G401 (cell line): ENCODE data around the gene CPA5. TPM values are rescaled to one million over a fixed set of nuclear protein-coding genes. Genes with fewer than 3 reads are reported as not detected.

ENCODE experiments used
- DNase-seq: peaks from one replicate; pipeline ENCODE4 v3.0.0-alpha.2; 2015; ENCODE audit warnings: low spot score
- in situ Hi-C: cut with HindIII; loops from 2 replicates; pipeline ENCODE4 v1.10.0; 2016; ENCODE audit warnings: low sequenced_read_pairs, mixed read lengths
- total RNA-seq: library from RNA; depleted of rRNA; stranded (reverse); fragments of >200 nt; shearing (Covaris generic); gene quantifications from 2 replicates; pipeline ENCODE4 v1.2.3, GENCODE V29; 2014

CPA5 gene
- total RNA-seq, 1 experiment from 2014 or later: not detected

DNA sequence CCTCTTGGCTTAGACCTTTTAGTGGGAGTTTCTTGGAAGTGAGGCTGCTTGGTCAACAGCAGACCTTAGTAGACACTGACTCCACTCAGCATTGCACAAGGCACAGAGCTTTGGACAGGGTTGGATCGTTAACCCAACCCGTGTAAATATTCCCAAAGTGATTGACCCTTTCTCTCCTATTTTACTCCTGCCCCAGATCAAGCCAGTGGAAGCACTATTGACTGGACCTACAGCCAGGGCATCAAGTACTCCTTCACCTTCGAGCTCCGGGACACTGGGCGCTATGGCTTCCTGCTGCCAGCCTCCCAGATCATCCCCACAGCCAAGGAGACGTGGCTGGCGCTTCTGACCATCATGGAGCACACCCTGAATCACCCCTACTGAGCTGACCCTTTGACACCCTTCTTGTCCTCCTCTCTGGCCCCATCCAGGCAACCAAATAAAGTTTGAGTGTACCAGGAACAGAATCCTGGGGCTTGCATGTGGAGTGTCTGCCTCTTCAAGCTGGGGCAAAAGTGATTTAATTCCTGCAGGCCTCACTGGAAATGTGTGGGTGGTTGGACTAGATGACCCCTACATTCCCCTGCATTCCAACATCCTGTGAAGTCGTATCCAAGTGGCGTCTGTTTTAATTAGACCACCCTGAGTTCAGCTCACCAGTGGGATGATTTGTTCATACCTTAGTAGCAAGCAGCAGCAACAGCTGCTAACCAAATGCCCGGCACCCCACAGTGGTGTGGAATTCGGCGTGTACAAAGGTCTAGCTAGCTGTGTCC is 43.2 kb downstream of the CPA5 start:
- in situ Hi-C loops: no loop called here
- no peak for DNase-seq

DNA sequence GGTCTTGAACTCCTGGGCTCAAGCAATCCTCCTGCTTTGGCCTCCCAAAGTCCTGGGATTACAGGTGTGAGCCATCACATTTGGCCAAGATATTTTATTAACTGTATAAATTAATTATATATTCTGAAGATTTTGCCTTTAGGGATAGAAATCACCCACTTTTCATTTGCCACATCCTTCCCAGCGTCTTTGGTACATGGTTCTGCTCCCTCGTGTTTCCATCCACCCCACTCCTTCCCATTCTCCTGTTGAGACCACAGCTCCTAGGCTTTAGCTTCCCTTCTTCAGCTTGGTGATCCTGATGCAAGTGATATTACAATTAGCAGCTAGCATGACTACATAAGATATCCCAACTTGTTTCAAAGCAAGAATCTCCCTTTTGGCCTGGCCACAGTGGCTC is 44.1 kb downstream of the CPA5 start:
- in situ Hi-C loops: no loop called here
- no peak for DNase-seq

DNA sequence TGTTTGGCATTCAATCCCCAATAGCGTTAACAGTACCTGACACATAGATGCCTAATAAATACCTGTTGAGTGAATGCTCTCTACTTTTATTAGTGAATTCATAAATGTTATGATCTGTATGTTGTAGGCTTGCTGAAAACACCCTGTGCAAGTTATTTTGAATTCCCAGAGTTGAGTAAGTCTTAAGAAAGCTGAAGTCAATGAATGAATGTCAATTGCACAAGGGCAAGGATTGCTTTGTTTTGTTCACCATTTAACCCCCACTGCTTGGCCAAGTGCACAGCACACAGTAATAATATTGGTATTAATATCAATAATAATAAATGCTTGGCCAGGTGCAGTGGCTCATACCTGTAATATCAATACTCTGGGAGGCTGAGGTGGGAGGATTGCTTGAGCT is 45.9 kb downstream of the CPA5 start:
- in situ Hi-C loops: no loop called here
- no peak for DNase-seq

DNA sequence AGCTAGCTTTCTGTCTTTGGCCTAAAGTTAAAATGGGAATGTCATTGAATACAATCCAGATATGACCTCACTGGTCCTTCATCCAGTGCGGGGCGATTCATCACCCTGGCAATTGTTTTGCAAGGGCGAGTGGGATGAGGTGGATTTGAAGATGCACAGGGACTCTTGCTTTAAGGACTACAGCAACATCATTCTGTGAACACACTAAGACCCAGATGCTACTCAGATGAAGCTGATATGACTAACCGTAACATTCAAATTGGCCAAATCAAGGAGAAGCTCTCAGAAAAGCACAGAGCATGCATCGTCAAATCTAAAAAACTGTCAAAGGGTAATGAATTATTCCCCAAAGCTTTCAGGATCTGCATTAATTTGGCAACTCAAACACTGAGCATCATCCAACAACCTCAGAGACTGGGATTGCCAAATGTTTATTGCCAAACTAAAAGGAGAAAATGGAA is 48.5 kb downstream of the CPA5 start:
- no peak for DNase-seq
- in situ Hi-C loops: no loop called here

DNA sequence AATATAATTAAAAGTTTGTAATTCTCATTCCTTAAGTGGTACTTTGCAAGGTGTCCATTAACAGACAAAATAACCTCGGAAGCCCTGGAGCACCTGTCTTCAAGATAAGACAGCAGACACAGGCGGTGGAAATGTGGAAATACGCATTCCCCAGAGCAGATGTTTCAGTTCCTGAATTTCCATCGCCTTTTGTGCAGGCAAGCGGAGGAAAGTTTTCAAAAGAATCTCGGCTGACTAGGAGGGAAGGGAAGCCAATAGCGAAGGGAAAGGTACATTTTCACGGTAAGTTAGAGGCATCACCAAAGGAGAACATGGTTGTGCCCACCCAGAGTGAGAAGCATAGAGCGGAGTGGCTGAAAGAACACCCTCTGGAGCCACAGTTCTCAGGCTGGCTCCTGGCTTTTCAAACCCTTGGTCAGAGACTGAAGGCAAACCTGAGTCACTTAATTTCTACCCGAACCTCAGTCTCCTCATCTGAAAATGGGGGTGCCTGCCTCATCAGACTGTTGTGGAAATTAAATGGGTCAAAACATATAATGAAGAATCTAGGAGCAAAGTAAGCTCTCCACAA is 49.3 kb downstream of the CPA5 start:
- in situ Hi-C loops: no loop called here
- no peak for DNase-seq

DNA sequence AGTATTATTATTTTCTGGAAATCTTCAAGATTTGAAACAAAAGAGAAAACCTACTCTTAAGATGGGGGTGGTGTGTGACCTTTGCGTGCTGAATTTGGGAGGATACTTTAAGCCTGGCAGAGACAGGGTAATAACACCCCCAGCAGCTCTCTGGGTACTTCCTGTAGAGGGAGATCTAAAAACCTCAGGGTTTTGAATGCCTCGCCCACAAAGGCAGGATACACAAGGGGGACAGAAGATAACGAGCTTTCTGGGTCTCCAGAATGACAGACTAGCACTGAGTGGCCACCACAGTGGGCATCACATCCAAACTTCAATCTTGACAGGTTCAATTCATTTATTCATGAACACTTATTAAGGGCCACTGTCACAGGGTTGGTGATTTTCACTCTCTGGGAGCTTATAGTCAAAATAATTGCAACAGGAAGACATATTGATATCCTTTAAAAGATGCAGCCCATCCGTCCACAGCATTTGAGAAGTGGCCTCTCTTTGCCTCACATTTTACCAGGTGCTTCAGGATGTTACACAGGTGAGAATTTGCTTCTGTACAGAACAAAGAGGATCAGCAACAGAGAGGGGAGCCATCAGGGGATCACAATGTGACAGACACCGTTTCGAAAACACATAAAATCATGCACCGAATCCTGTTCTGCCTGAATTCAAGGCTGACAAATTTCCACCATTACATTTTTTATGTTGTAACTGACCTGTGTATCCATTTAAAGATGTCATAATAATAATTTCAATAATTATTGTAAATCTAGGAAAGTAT is 50.0 kb downstream of the CPA5 start:
- no peak for DNase-seq
- in situ Hi-C loops: no loop called here

DNA sequence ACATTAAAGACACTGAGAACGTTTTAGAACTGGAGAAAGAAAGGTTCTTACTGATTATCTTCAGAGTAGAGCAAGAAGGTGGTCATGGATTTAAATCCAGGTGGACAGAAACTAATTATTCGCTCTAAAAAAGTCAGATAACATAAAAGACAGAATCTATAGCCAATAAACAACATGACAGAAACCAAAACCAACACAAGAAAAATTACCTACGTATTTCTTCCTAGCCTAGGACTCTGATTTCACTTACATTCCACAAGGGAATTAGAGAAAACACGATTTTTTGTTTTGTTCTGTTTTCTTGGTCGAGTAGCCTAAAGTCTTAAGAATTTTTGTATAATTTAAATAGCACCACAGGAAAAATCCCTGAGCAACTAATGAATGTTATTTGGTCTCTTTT is 50.8 kb downstream of the CPA5 start:
- DNase-seq: no peak
- in situ Hi-C loops: no loop called here

DNA sequence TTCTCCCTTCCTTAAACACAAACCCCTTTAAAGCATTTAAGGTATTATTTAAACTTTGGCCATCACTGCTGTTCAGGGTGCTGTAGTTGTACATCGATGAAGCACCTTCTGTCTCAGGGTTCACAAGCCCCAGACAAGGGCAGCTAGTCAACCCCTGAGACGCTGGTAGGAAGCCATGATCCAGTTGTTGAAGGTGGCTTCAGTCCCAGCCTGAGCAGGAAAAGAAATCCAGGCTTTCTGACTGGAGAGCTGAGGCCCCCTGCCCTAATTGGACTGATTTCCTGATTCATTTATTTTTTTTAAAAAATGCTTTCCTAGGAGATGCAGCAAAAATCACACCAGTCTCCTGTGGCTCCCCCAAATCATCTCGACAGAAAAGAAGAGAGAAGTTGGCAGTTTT is 51.5 kb downstream of the CPA5 start:
- no peak for DNase-seq
- in situ Hi-C loops: no loop called here

DNA sequence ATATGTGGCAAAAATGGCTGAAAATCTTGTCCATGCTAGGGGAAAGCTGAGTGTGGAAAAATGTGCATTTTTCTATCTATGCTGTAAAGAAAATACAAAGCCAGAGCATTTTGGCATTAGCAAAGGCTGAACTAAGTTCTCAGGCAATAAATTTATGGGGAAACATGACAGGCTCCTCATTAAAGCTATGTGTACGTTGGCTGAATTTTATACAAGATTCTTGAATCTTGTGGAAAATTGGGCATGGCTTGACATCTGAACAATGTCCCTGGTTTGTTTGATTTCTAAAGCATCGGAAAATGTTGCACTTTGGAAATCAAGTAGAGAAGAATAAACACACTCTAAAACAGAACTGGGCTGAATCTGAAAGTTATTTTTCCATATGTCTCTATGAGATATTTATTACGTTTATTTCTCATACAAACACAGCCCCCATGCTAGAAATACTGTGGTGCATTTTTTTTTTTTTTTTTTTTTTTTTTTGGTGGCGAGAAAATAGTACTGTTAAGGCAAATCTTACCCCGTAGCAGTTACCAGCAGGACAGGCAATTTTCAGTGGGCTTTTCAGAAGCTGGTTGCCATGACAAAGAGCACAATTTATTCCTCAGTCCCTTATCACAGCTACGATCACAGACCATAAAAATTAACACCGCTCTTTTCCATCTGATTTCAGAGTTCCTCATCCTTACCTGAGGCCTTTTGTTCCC is 52.6 kb downstream of the CPA5 start:
- in situ Hi-C loops: no loop called here
- DNase-seq: no peak

DNA sequence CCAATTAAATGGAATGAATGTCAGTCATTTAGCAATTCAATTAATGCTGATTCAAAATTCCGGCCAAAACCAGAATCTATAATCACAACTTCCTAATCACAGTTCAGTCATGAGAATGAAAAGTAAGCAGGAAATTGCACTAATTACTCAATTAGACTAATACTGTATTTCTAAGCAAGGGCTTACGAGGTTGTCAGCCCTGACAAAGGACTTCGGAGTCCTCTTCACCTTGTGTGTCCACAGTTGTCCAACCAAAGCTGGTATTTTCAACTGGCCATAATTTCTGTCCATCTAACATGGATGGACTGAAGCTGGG is 53.1 kb downstream of the CPA5 start:
- in situ Hi-C loops: no loop called here
- DNase-seq: no peak

DNA sequence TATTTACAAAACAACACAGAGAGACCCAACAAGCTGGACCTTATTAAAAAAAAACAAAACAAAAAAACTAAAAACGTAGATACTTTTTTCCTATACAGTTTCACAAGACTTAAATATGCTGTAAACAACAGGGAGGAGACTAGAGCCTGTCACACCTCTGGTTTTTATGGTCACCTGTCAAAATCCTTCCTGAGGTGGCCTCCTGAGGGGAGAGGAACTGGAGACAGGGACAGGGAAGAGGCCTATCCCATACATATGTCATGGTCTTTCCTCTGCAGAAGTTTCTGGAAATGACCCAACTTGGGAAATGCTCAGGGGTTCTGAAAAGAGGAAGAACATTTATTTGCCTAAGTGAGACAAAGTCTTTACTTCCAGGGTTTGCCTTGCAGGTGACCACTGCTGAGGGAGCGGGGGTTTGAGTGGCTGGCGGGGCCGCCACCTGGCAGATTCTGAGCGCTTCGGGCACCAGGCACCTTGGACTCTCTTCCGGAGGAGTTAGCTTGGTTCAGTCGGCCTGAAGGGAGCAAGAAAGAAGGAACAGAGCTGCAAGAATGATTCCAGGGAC is 54.0 kb downstream of the CPA5 start:
- DNase-seq: no peak
- in situ Hi-C loops: no loop called here

DNA sequence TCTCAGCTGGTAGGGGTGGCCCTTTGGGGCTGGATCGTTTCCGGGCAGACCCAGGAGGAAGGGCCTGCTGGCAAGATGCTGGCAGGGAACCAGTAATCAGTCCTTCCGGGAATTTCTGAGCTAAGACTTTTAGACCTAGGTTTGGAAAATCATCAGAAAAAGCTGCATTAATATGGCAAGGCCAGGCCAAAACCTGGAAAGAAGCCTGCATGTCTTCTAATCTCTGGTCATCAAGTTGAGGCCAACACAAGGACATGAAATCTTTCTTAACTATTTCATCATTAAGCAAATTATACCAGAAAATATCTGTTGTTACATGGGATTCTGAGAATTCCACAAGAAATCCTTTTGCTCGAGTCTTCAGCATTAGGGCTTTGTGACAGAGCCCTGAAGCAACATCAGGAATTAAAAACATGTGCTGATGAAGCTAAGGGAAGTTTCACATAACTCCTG is 55.5 kb downstream of the CPA5 start:
- DNase-seq: no peak
- in situ Hi-C loops: no loop called here

DNA sequence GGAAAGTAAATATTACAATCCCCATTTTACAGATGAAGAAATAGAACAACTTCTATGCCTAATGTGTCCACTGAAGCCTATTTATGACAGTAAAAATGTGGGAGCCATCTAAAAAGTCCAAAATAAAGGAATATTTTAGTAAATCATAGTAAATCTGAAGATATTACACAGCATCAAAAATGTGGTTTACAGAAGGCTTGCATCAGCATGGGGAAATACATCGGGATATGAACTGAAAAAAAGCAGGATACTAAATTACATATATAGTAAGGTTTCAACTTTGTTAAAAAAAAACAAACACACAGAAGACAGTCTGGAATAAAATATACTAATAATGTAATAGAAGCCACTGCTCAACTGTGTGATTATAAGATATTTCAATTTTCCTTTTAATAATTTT is 56.5 kb downstream of the CPA5 start:
- DNase-seq: no peak
- in situ Hi-C loops: no loop called here

DNA sequence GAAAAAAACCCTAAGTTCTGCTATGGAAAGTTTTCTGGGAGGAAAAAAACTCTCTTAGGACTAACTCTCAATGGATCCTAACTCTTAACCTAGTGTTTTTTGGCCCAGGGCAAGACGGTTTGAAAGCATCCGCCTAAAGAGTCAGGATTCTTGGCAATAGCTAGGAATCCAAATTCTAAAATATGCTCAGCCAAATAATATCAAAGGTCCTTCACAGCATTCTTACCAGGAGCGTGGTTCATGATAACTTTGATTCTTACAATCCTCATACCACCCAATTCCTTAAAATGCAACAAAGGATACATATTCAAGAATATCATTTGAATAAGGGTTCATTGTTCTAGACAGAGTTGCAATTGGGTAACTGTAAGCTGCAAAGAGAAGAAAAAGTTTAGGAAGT is 57.0 kb downstream of the CPA5 start:
- DNase-seq: no peak
- in situ Hi-C loops: no loop called here

DNA sequence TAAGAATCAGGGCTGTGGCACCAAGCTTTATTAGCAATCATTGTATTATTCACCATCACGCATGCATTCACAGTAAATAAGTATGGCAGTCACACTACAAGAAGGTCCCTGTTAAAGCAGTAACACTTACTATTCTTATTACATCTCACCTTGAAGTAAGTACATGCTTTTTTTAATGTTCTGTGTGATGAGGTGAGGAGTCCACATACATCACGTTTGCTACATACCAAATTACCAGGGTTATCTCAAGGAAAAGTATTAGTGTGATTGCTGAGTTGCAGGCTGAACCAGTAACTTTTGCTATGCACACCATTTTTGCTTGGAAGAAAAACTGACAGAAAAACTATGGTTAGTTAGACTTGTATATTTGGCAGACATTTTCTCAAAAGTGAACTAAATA is 60.4 kb downstream of the CPA5 start:
- in situ Hi-C loops: no loop called here
- no peak for DNase-seq

DNA sequence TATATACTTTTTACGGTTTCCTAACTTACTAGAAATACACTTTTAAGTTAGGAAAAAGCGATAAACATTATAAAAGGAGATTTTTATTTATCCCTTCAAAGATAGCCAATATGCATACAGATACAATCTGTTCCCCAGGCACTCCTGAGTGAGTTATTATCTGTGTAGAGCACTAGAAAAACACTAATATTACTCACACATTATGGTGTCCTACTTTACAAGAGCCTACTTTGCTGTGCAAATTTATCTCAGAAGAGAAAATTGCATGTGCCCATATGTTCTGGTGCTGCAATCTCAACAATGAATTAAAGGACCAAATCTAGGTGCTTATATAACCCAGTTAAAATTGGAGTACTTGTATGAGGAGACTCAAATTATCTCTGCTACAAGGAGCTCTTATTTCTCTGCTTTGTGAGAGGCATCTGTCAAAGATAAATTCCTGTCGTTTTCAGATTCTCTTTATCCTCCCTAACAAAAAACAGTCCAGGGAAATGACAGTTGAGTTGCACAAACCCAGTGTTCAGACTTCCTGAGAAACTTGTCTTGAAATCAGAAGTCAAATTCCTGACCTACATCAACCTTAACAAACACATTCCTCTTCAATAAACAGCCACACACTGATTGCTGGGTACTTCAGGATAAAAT is 64.6 kb downstream of the CPA5 start:
- in situ Hi-C loops: no loop called here

DNA sequence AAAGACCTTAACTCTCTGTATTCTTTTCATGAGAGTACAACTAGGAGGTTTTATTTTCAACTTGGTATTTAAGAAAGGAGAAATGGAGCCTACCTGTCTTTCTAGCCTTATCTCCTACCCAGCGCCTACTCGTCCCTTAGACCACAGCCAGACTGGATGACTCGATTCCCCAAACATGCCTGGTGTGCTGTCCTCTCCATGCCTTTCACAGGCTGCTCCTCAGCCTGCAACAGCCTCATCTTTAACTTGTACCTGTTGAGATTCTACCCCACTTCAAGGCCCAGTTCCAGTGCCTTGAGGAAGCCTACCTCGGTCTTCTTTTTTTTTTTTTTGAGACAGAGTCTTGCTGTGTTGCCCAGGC is 65.1 kb downstream of the CPA5 start:
- DNase-seq: no peak
- in situ Hi-C loops: no loop called here

More for the DNA sequence above, 64.6 kb downstream of the CPA5 start:
- DNase-seq: peak; percentile 21

DNA sequence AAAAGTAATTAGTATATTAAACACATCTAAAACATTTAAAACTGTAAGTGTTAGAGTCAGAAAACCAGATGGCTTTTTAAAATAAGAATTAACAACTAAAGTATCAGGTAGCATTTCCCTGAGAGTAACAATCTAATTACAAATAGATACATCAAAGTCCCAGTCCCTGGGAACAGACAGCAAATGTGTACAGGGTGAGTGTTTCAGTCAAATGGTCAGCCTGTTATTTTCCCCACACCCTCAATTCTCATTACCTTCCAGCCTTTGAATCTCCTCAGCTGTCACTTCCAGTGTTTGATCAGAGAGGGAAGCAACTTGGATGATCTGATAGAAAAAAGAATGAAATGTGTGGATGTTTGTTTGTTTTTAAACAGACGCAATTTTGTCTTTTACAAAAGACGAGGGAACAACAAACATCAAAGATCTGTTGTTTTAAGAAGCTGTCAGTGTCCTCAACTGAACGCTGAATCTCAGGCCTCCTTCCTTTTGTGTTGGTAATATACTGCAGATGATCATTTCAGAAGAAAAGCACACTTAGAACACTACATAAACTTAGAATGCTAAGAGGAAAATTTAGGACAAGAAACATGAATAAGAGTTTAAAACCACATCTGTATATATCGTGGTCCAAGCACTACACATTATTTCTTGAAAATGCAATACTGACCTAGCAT is 66.4 kb downstream of the CPA5 start:
- no peak for DNase-seq
- in situ Hi-C loops: no loop called here

DNA sequence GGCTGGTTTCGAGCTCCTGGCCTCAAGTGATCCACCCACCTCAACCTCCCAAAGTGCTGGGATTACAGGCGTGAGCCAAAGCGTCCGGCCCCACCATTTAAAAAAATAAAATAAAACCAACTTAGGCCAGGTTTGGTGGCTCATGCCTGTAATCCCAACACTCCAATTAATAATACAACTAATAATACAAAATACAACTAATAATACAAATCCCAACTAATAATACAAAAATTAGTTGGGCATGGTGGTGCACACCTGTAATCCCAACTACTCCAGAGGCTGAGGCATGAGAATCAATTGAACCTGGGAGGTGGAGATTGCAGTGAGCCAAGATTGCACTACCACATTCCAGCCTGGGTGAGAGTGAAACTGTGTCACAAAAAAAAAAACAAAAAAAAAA is 68.6 kb downstream of the CPA5 start:
- no peak for DNase-seq
- in situ Hi-C loops: no loop called here
